Bronchial epithelial cell (primary cell): ENCODE measurements around the gene GARIN3. TPM values are rescaled to one million over a fixed set of nuclear protein-coding genes. Genes with fewer than 3 reads are reported as not detected.
"Not testable (repeated sequence)": the region's sequence is repeated elsewhere in the genome, so short reads cannot be mapped to it uniquely, and the experiment has no call there.

Experiments used
- DNase-seq: peaks from one replicate; pipeline ENCODE4 v3.0.0-alpha.2; 2010; ENCODE audit warnings: low read depth
- FAIRE-seq: peaks from 2 replicates; lab custom pipeline; 2011; peaks lifted over from hg19 to GRCh38; lab: Jason Lieb, UNC
- H3K27me3 ChIP-seq: 2 replicates; pipeline ENCODE4 v1.5.1; 2011; ENCODE audit warnings: low read length; ENCODE audit not compliant: control insufficient read depth, insufficient read depth
- H3K36me3 ChIP-seq: 2 replicates; pipeline ENCODE4 v1.5.1; 2011; ENCODE audit warnings: low read length; ENCODE audit not compliant: control insufficient read depth, insufficient read depth
- H3K4me3 ChIP-seq: 2 replicates; pipeline ENCODE4 v1.5.1; 2011; ENCODE audit warnings: mild to moderate bottlenecking, low read depth, low read length, control low read depth
- CTCF ChIP-seq: IDR thresholded peaks from 2 replicates; pipeline ENCODE4 v1.5.1; 2011; ENCODE audit warnings: mild to moderate bottlenecking, moderate library complexity, low read length, control low read depth, inconsistent platforms; ENCODE audit not compliant: insufficient read depth, severe bottlenecking
- total RNA-seq: library from RNA; depleted of rRNA; stranded (reverse); fragments of >200 nt; gene quantifications from 2 replicates; pipeline ENCODE4 v1.2.1, GENCODE V29; 2014

The GARIN3 gene
- total RNA-seq, 1 donor from 2014 or later, result not detected

- FAIRE-seq (no peak), DNase-seq (no peak)
- Histone ChIP-seq H3K4me3 (no peak overlapping the region), H3K27me3 (no peaks in the 10 kb centered on the region), H3K36me3 (no peaks in the 10 kb centered on the region)
- TF ChIP-seq CTCF, result no peak
Observed at GRCh38 chr5:157188270-157188669, 22.2 kb upstream of the GARIN3 start.

- Histone ChIP-seq H3K4me3 (no peak overlapping the region), H3K27me3 (no peaks in the 10 kb centered on the region), H3K36me3 (no peaks in the 10 kb centered on the region)
- no peak for DNase-seq
- TF ChIP-seq CTCF, result no peak
- FAIRE-seq, result no peak
Observed at GRCh38 chr5:157187046-157187754, 21.1 kb upstream of the GARIN3 start.

GRCh38 chr5:157186309-157187045, 20.4 kb upstream of the GARIN3 start:
- TF ChIP-seq CTCF, result no peak
- no peak for FAIRE-seq
- Histone ChIP-seq H3K4me3 (no peak overlapping the region), H3K36me3 (no peaks in the 10 kb centered on the region), H3K27me3 (no peaks in the 10 kb centered on the region)
- DNase-seq, result no peak

GRCh38 chr5:157185122-157185521, 19.1 kb upstream of the GARIN3 start:
- H3K27me3 ChIP-seq, FAIRE-seq, H3K4me3 ChIP-seq, H3K36me3 ChIP-seq, DNase-seq: not testable (repeated sequence)

- no peaks in the 10 kb centered on the region for H3K36me3 ChIP-seq
- no peak for TF ChIP-seq CTCF
- no peak overlapping the region for H3K4me3 ChIP-seq
- H3K27me3 ChIP-seq, result no peaks in the 10 kb centered on the region
- FAIRE-seq, result no peak
- no peak for DNase-seq
Observed at GRCh38 chr5:157184117-157184670, 18.1 kb upstream of the GARIN3 start.

GRCh38 chr5:157182143-157182757, 16.2 kb upstream of the GARIN3 start:
- Histone ChIP-seq H3K36me3 (no peaks in the 10 kb centered on the region), H3K4me3 (no peak overlapping the region), H3K27me3 (no peaks in the 10 kb centered on the region)
- no peak for TF ChIP-seq CTCF
- no peak for DNase-seq
- FAIRE-seq, result no peak
